Choroid plexus epithelial cell (primary cell): ENCODE data around the gene KHDC4.

Source experiments
- DNase-seq: peaks from one replicate; pipeline ENCODE4 v3.0.0-alpha.2; 2010; ENCODE audit warnings: low read depth
- H3K4me3 ChIP-seq: 2 replicates; pipeline ENCODE4 v1.5.1; 2011; ENCODE audit warnings: low read depth, mild to moderate bottlenecking, control low read depth, low read length, moderate library complexity
- CTCF ChIP-seq: conservative IDR thresholded peaks from 2 replicates; pipeline ENCODE4 v1.5.1; 2011; ENCODE audit warnings: low read depth, mild to moderate bottlenecking, control low read depth, inconsistent platforms, low read length, moderate library complexity

The KHDC4 gene

GRCh38 chr1:155968051-155968400, 33.8 kb upstream of the KHDC4 start:
- DNase-seq = no peak
- no peak overlapping the region for H3K4me3 ChIP-seq
- TF ChIP-seq CTCF = no peak

- H3K4me3 ChIP-seq = no peak overlapping the region
- DNase-seq = no peak
- TF ChIP-seq CTCF = no peak
Observed at GRCh38 chr1:155967341-155968050, 33.3 kb upstream of the KHDC4 start.

GRCh38 chr1:155966750-155967149, 32.5 kb upstream of the KHDC4 start:
- H3K4me3 ChIP-seq = no peak overlapping the region
- DNase-seq = no peak
- no peak for TF ChIP-seq CTCF

GRCh38 chr1:155966135-155966534, 31.9 kb upstream of the KHDC4 start:
- H3K4me3 ChIP-seq = no peak overlapping the region
- TF ChIP-seq CTCF = peak; percentile 53
- DNase-seq = no peak

GRCh38 chr1:155964193-155964592, 30.0 kb upstream of the KHDC4 start:
- no peak for TF ChIP-seq CTCF
- DNase-seq = no peak
- no peak overlapping the region for H3K4me3 ChIP-seq

GRCh38 chr1:155962599-155963211, 28.5 kb upstream of the KHDC4 start:
- peak; percentile 52 for DNase-seq
- no peak for TF ChIP-seq CTCF
- no peak overlapping the region for H3K4me3 ChIP-seq

- no peak overlapping the region for H3K4me3 ChIP-seq
- DNase-seq = peak; percentile 95
- TF ChIP-seq CTCF = peak; percentile 61
Observed at GRCh38 chr1:155961937-155962336, 27.7 kb upstream of the KHDC4 start.
